ENCODE results near the gene CD38.

Gene CD38

DNA sequence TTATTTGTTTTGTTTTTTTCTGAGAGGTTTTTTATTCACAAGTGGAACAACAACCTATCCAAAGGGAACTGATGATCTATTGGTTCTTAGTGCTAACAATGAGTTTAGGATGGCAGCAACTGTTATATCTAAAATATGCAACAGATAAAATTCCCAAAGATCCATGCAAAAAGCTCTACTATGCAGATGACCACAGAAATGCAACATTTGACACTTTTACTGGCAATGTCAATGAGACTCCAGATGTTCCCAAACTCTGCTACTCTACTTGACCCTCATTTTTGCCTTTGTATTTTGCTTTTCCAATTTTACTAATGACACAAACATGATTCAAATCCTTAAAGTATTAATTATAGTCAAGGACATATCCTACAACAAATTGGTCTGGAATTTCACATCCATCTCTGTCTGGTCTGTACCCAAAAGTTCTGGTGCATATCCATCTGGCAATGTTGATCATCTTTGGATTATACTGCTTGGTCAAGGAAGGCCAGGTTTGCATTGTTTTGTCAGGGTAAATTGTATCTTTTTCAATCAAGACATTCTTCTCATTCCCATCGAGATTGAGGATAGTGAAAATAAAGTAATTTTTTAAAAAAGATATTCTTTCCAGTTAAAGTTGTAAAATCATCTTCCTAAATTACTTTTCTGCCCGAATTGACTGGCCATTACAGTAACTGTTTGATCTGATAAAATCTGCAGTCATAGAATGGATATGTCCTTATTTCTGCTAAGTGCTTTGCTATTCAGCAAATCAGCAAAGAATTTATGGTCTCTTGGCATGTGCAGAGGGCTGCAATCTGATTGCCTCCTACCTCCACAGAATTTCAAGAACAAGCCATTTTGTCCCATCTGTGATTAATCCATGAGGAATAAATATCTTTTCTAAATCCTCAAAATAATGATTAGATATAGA lies 86.8 kb downstream of the CD38 start:
- Mint-ChIP-seq H3K9me3 (no peaks in the 10 kb centered on the region), H3K4me3 (no peak overlapping the region), H3K4me1 (no peaks in the 10 kb centered on the region), H3K36me3 (ENCODE audit: insufficient read depth) (peaks cover 1% of the 10 kb centered on the region), H3K27ac (ENCODE audit: low read depth) (no peak overlapping the region), H3K27me3 (peaks cover 2% of the 10 kb centered on the region)
- ATAC-seq (replicated peaks; ENCODE audit: extremely low read depth, poor library complexity, severe bottlenecking) = no peak
- no peak for DNase-seq (ENCODE audit: low spot score in 2 of 2)

DNA sequence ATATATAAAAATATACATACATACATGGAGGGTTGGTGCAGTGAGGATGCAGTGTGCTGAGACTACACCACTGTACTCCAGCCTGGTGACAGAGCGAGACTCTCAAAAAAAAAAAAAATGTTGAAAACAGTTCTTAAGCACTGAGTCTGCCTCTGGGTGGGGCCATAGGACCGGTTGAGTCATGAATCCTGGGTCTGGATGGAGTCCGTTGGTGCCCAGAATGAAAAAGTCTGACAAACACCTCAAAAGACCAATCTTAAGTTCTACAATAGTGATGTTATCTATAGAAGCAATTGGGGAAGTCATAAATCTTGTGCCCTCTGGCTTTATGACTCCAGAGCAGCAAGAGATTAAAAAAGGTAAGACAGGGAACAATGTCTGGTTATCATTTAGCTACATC lies 90.0 kb downstream of the CD38 start:
- DNase-seq (ENCODE audit: low spot score in 2 of 2) (no peak), ATAC-seq (replicated peaks; ENCODE audit: extremely low read depth, poor library complexity, severe bottlenecking) (no peak)
- Mint-ChIP-seq H3K4me3 (no peak overlapping the region), H3K27me3 (peaks cover 34% of the 10 kb centered on the region), H3K4me1 (no peaks in the 10 kb centered on the region), H3K36me3 (ENCODE audit: insufficient read depth) (peaks cover 1% of the 10 kb centered on the region), H3K27ac (ENCODE audit: low read depth) (no peak overlapping the region), H3K9me3 (no peaks in the 10 kb centered on the region)

DNA sequence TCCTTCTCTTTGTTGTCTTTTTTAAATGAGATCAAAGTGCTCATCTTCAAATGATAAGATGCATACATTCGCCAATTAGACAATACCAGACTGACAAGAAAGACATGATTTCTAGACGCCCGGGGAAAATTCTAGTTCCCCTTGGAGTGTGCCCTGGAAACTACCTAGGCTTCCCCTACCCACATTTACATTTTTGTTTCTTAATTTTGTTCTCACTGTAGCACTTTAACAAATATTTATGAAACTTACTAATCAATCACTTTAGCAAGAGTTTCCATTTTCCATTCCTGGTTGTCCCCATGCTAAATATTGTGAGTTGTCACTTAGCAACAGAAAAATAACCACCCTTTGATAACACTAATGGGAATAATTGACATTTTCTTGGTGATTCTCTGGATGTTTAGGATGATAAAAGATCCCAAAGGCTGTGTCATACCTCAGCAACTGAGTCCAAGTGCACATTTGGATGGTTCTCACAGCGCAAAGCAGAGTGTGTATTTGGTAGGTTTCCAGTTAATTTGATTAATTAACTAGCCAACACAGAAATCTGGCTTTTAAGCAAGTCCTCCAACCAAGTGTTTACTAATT lies 90.8 kb downstream of the CD38 start:
- Mint-ChIP-seq H3K4me3 (no peak overlapping the region), H3K9me3 (no peaks in the 10 kb centered on the region), H3K4me1 (no peaks in the 10 kb centered on the region), H3K36me3 (ENCODE audit: insufficient read depth) (peaks cover under 1% of the 10 kb centered on the region), H3K27me3 (peaks cover 39% of the 10 kb centered on the region), H3K27ac (ENCODE audit: low read depth) (no peak overlapping the region)
- DNase-seq (ENCODE audit: low spot score in 2 of 2) = no peak
- no peak for ATAC-seq (replicated peaks; ENCODE audit: extremely low read depth, poor library complexity, severe bottlenecking)

DNA sequence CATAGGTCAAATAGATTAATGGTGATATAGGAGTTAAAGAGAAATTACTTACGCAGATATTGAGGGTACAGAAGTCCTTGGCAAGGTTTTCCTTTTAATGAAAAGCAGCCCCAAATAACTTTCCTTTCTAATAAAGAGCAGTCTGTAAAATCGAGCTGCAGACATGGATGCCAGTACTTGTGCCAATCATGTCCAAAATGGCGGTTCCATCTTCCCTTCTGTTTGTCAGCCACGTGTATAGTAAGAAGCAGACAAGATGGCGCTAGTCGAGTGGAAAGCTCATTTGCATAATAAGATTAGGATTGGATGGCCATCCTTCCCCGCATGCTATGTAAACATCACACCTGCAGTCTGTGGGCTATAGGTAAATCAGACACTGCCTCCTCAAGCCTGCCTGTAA lies 92.0 kb downstream of the CD38 start:
- Mint-ChIP-seq H3K27me3 (peaks cover 48% of the 10 kb centered on the region), H3K36me3 (ENCODE audit: insufficient read depth) (no peaks in the 10 kb centered on the region)

DNA sequence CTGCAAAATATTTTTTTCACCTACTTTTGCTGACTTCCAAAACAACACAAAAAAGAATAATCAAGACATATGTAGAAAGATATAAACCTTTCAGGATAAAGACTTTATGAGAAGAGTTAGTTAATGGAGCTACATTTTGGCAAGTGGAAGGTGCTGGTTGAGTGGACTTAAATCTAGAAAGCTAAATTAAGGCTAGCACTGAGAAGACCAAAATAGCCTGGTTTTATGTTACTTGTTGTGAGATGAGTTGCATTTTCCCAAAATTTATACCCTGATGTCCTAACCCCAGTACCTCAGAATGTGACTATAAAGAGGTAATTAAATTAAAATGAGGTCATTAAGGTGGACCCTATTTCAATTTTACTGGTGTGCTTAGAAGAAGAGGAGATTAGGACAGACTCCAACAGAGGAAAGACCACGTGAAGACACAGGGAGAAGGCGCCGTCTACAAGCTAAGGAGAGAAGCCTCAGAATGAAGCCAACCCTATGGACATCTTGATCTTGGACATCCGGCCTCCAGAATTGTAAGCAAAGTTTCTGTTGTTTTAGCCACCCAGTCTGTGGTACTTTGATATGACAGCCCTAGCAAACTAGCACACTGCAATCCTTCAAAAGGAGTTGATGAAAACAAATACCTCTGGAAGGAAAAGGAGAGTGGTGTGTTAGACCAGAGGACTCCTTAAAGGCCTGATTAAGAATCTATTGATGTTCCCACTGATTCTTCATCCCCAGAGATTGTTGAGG lies 93.0 kb downstream of the CD38 start:
- Mint-ChIP-seq H3K36me3 (ENCODE audit: insufficient read depth) (no peaks in the 10 kb centered on the region), H3K4me3 (no peak overlapping the region), H3K9me3 (no peaks in the 10 kb centered on the region), H3K27me3 (peaks cover 48% of the 10 kb centered on the region), H3K4me1 (no peaks in the 10 kb centered on the region), H3K27ac (ENCODE audit: low read depth) (peak overlapping the region; percentile 16)
- DNase-seq (ENCODE audit: low spot score in 2 of 2) (no peak), ATAC-seq (replicated peaks; ENCODE audit: extremely low read depth, poor library complexity, severe bottlenecking) (no peak)

More for the DNA sequence above, 92.0 kb downstream of the CD38 start:
- Mint-ChIP-seq H3K27ac (ENCODE audit: low read depth) (no peak overlapping the region), H3K4me3 (no peak overlapping the region), H3K9me3 (no peaks in the 10 kb centered on the region), H3K4me1 (no peaks in the 10 kb centered on the region)
- ATAC-seq (replicated peaks; ENCODE audit: extremely low read depth, poor library complexity, severe bottlenecking) = no peak
- DNase-seq (ENCODE audit: low spot score in 2 of 2) = no peak

DNA sequence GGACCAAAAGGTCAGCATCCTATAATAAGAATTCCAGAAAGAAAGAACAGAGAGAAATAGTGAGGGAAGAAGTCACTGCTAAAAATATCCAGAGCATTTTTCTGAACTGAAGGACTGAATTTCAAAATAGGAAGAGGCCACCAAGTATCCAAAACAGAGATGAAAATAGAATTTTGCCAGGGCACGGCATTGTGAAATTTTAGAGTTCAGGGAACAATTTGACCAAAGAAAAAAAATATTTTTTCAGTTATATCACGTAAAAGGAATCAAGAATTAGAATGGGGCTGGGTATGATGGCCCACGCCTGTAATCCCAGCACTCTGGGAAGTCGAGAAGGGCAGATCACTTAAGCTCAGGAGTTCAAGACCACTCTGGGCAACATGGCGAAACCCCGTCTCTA lies 95.0 kb downstream of the CD38 start:
- no peak overlapping the region for H3K27ac Mint-ChIP-seq (ENCODE audit: low read depth)
- no peak overlapping the region for H3K4me3 Mint-ChIP-seq
- no peak for ATAC-seq (replicated peaks; ENCODE audit: extremely low read depth, poor library complexity, severe bottlenecking)
- peaks cover 48% of the 10 kb centered on the region for H3K27me3 Mint-ChIP-seq
- H3K4me1 Mint-ChIP-seq = no peaks in the 10 kb centered on the region
- no peak for DNase-seq (ENCODE audit: low spot score in 2 of 2)
- no peaks in the 10 kb centered on the region for H3K36me3 Mint-ChIP-seq (ENCODE audit: insufficient read depth)
- H3K9me3 Mint-ChIP-seq = no peaks in the 10 kb centered on the region

DNA sequence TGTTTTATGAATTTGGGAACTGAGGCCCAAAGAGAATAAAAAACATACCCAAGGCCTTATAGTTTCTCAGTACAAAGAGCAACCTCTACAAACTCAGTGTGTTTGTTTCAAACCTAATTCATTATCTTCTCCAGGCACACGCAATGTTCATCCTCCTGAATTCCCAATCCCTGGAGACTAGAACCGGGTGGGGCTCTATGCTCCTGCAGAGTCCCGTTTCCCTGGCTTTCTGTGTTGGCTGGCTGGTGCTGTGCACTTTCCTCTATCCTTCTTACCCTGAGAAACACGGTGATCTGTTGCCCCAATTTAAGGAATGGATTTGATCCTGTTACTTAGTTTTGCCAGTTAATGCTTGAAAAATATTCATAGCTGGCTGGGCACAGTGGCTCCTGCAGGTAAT lies 96.5 kb downstream of the CD38 start:
- no peak overlapping the region for H3K4me3 Mint-ChIP-seq
- no peak for ATAC-seq (replicated peaks; ENCODE audit: extremely low read depth, poor library complexity, severe bottlenecking)
- no peak for DNase-seq (ENCODE audit: low spot score in 2 of 2)
- H3K27me3 Mint-ChIP-seq = peaks cover 48% of the 10 kb centered on the region
- no peak overlapping the region for H3K27ac Mint-ChIP-seq (ENCODE audit: low read depth)
- H3K36me3 Mint-ChIP-seq (ENCODE audit: insufficient read depth) = no peaks in the 10 kb centered on the region
- H3K4me1 Mint-ChIP-seq = no peaks in the 10 kb centered on the region
- H3K9me3 Mint-ChIP-seq = no peaks in the 10 kb centered on the region

DNA sequence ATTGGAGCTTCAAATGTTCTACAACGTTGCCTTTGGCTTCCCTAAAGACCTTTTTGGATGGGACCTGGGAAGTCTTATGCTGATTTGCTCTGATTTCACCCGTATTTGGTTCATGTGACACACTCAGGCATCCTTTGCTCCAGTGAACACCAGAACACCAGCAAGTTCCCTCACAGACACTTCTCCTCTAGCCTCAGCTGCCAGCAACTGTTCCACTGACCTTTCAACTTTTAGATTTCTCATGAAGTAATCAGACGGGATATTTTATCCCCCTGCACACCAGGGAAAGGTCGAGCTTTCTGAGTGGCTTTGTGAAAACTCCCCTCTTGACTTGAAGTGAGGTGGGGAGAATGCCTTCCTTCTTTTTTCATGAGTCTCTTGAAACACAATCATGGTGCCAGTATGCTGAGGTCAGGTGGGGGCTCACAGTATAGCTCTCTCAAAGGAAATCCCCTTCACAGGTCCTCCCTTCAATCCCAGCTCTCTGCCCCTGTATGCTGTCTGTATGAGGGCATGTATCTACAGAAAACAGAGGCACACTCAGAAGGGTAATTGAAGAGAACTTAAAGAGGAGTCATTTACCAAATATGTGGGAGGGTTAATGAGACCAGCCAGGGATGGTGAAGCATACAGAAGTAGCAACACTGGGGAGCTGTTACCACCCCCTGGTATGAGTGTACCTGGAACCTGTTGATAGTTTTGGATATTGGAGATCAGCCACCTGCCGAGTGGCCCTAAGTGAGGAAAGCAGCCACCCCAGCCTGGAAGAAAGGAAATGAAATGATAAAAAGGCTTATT lies 97.7 kb downstream of the CD38 start:
- H3K27me3 Mint-ChIP-seq = peaks cover 40% of the 10 kb centered on the region
- DNase-seq (ENCODE audit: low spot score in 2 of 2) (no peak), ATAC-seq (replicated peaks; ENCODE audit: extremely low read depth, poor library complexity, severe bottlenecking) (no peak)
- H3K36me3 Mint-ChIP-seq (ENCODE audit: insufficient read depth) = no peaks in the 10 kb centered on the region
- no peak overlapping the region for H3K4me3 Mint-ChIP-seq
- H3K27ac Mint-ChIP-seq (ENCODE audit: low read depth) = no peak overlapping the region
- H3K4me1 Mint-ChIP-seq = no peaks in the 10 kb centered on the region
- no peaks in the 10 kb centered on the region for H3K9me3 Mint-ChIP-seq

DNA sequence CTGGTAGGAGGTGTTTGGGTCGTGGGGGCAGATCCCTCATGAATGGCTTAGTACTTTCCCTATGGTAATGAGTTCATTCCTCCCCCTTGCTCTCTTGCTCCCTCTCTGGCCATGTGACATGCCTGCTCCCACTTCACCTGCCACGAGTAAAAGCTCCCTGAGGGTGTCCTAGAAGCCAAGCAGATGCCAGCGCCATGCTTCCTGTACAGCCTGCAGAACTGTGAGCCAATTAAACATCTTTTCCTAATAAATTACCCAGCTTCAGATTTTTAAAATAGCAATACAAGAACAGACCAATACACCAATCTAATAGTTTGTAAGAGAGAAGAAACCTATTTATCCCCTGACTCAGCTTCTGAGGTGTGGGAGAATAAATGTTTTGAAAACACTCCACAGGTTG lies 99.9 kb downstream of the CD38 start:
- Mint-ChIP-seq H3K9me3 (no peaks in the 10 kb centered on the region), H3K4me3 (no peak overlapping the region), H3K36me3 (ENCODE audit: insufficient read depth) (no peaks in the 10 kb centered on the region), H3K27me3 (peaks cover 31% of the 10 kb centered on the region), H3K4me1 (peaks cover 6% of the 10 kb centered on the region), H3K27ac (ENCODE audit: low read depth) (no peak overlapping the region)
- DNase-seq (ENCODE audit: low spot score in 2 of 2) (no peak), ATAC-seq (replicated peaks; ENCODE audit: extremely low read depth, poor library complexity, severe bottlenecking) (no peak)

DNA sequence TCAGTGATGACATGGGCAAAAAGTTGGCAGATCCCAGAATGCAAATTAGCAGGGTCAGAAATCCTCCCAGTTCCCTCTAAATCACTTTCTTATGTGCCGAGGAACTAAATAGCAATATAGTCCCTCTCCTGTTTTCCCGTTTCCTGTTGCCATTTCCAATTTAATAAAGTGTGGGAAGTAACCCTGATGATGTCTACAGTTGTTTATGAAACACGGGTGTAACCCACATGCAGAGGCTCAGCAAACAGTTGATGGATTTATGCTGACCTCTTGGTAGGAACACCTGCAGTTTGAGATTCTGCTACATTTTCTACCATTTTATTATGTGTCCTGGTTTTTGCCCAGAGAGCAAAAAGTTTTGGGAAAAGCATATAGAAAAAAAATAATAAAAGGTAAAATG lies 103.7 kb downstream of the CD38 start:
- H3K27ac Mint-ChIP-seq (ENCODE audit: low read depth) = no peak overlapping the region
- H3K27me3 Mint-ChIP-seq = peaks cover 25% of the 10 kb centered on the region
- ATAC-seq (replicated peaks; ENCODE audit: extremely low read depth, poor library complexity, severe bottlenecking) (no peak), DNase-seq (ENCODE audit: low spot score in 2 of 2) (no peak)
- peaks cover 9% of the 10 kb centered on the region for H3K4me1 Mint-ChIP-seq
- no peak overlapping the region for H3K4me3 Mint-ChIP-seq
- H3K36me3 Mint-ChIP-seq (ENCODE audit: insufficient read depth) = no peaks in the 10 kb centered on the region
- H3K9me3 Mint-ChIP-seq = no peaks in the 10 kb centered on the region

DNA sequence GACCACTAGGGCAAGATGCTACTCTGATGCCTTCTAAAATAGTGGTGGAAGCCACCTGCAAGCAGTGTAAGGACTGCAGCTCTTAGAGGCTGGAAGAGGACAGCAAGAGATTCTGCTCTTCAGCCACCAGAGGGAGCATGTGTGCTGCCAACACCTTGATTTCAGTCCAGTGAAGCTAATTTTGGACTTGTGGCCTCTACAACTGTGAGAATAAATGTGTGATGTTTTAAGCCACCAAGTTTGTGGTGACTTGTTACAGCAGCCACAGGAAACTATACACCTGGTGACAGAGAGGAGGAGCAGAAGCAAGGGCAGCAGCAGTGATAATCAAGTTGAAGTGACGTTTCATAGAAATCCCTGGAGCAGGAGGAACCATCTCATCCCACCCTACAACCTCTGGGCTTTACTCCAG lies 104.6 kb downstream of the CD38 start:
- Mint-ChIP-seq H3K27me3 (peaks cover 25% of the 10 kb centered on the region), H3K9me3 (no peaks in the 10 kb centered on the region), H3K36me3 (ENCODE audit: insufficient read depth) (no peaks in the 10 kb centered on the region), H3K27ac (ENCODE audit: low read depth) (no peak overlapping the region), H3K4me3 (no peak overlapping the region), H3K4me1 (peaks cover 9% of the 10 kb centered on the region)
- ATAC-seq (replicated peaks; ENCODE audit: extremely low read depth, poor library complexity, severe bottlenecking) (peak; percentile 65), DNase-seq (ENCODE audit: low spot score in 2 of 2) (peak; percentile 19 to 34)

DNA sequence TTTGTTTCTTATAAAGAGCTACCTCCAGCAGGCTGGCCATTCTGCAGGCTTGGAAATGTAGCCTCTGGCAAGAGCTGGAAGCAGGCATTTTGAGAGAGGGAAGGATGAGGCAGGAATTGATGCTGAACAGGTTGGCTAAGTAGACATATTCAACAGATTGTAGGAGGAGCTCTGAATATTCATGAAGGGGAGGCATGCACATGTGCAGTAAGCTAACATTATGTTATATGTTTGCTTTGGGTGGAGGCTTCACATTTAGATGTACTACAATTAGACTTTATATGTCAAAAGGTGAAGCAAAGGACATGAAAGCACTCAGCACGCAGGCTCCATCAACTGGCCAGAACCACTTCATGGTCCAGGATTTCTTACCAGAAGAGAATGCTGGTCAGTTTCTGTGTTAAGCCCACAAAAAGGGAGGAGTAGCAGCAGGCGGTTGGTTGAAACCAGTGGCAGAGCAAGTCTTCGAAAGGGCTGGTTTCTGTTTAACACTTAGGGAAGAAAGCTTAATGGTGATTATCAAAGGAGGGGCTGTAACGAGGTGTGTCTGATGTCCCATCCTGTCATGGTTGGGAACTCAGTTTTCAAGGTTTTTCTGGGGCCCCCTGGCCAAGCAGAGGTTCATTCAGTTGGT lies 105.6 kb downstream of the CD38 start:
- Mint-ChIP-seq H3K4me1 (peaks cover 9% of the 10 kb centered on the region), H3K4me3 (no peak overlapping the region), H3K27ac (ENCODE audit: low read depth) (no peak overlapping the region), H3K27me3 (peaks cover 25% of the 10 kb centered on the region), H3K36me3 (ENCODE audit: insufficient read depth) (no peaks in the 10 kb centered on the region), H3K9me3 (no peaks in the 10 kb centered on the region)
- ATAC-seq (replicated peaks; ENCODE audit: extremely low read depth, poor library complexity, severe bottlenecking) = no peak
- DNase-seq (ENCODE audit: low spot score in 2 of 2) = no peak
